Eye (tissue), 1 donor: Measurements from ENCODE around the gene C22orf23.
"Not testable (repeated sequence)": the region's sequence is repeated elsewhere in the genome, so short reads cannot be mapped to it uniquely, and the experiment has no call there.

ENCODE experiments used
- DNase-seq: peaks from one replicate; pipeline ENCODE4 v3.0.0-alpha.2; 2015

The C22orf23 gene

DNA sequence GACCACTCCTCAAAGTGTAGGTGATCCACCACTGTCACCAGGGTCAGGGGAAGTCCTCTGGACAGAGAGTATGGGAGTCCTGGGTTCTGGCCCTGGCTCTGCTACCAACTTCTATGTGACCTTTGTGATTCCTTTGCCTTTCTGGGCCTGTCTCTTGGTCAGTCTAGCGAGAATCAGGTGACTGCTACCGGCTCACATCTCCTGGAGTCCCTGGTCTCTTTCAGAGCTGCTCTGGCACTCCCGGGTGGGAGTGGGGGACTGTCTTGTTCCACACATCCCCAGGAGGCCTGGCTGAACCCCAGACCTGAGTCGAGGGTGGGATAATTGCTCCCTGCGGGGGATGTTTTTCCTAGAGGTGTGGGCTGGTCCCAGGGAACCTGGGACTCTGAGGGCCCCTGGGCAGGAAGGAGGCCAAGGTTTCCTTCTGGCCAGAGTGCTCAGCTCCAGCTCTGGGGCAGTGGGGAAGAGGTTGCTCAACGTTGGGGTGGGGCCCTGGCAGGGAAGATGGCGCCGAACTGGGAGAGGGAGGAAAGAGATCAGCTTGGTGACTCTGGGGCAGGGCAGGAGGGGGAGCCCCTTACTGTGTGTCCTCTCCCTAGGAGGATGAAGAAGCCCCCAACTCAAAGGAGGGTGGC, 28.9 kb upstream of the C22orf23 start:
- no peak for DNase-seq

GRCh38 chr22:37981282-37982011, 28.0 kb upstream of the C22orf23 start:
- DNase-seq = no peak

DNA sequence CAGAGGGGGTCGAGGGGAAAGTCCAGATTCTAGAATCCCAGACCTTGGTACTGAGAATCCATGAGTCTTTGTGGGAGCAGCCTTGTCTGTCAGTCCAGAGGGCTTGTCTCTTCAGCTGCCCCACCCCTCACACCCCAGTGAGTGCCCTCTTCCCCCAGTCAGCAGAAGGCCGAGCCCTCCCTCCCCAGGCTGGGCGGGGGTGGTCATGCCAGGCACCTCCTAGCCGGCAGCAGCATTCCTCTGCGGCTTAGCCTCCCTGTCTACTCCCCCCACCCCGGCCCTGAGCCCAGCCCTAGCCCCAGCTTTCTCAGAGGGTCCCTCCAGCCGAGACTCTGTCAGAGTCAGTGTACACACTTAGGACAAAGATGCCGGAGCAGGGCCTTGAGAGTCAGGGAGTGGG, 26.4 kb upstream of the C22orf23 start:
- peak; percentile 31 for DNase-seq

GRCh38 chr22:37976547-37976946, 23.1 kb upstream of the C22orf23 start:
- no peak for DNase-seq

DNA sequence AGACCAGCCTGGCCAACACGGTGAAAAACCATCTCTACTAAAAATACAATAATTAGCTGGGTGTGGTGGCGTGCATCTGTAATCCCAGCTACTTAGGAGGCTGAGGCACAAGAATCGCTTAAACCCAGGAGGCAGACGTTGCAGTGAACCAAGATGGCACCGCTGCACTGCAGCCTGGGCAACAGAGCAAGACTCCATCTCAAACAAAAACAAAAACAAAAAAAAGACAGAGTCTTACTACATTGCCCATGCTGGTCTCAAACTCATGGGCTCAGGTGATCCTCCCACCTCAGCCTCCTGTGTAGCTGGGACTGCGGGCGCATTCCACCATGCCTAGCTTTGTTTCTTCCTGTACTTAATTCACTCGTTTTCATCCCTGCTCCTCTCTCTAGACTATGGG, 22.6 kb upstream of the C22orf23 start:
- DNase-seq = not testable (repeated sequence)

- no peak for DNase-seq
Measured at GRCh38 chr22:37975153-37975552, 21.8 kb upstream of the C22orf23 start.

- no peak for DNase-seq
Measured at GRCh38 chr22:37973271-37974170, 20.1 kb upstream of the C22orf23 start.

- peak; percentile 25 for DNase-seq
Measured at GRCh38 chr22:37972527-37972926, 19.1 kb upstream of the C22orf23 start.

DNA sequence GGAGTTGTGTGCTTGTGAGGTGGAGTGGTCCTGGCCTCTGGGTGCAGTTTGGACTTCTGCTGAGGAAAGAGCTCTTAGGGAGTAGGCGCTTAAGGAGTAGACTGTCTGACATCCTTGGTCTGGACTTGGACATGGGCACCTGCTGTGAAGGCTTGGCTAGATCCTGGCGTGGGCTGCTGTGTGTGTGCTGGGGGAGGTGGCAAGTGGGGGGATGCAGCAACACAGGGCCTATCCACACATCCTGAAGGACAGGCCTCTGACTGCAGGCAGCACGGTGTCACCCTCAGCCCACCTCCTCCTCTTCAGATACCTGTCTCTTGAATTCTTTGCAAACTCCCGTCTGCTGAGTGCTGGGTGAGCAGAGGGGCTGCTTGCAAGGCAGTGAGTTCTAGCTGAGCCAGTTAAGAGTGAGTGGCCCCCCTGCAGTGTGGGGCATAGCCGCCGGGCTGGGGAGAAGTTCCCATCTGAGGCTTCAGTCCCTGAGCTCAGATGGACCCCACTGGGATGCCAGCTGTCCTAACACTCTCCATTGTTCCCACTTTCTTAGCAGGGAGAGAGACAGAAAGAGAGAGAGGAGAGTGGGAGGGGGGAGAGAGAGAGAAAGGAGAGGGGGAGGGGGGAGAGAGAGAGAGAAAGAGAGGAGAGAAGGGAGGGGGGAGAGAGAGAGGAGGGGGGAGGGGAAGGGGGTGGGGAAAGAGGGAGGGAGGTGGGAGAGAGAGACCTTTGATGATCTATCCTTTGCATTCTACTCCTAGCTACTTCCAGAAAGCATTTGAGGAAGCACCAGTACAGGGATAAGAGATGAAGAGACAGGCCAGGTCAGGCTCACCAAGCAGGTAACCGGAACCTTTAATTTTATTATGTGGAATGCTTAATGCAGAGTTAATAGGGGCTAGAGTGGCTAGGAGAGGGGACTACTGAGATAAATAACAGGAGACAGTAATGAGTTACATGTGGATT, 18.4 kb upstream of the C22orf23 start:
- DNase-seq = peak; percentile 62

- DNase-seq = no peak
Measured at GRCh38 chr22:37970864-37971263, 17.5 kb upstream of the C22orf23 start.

GRCh38 chr22:37968452-37969251, 15.3 kb upstream of the C22orf23 start:
- peak; percentile 21 for DNase-seq

DNA sequence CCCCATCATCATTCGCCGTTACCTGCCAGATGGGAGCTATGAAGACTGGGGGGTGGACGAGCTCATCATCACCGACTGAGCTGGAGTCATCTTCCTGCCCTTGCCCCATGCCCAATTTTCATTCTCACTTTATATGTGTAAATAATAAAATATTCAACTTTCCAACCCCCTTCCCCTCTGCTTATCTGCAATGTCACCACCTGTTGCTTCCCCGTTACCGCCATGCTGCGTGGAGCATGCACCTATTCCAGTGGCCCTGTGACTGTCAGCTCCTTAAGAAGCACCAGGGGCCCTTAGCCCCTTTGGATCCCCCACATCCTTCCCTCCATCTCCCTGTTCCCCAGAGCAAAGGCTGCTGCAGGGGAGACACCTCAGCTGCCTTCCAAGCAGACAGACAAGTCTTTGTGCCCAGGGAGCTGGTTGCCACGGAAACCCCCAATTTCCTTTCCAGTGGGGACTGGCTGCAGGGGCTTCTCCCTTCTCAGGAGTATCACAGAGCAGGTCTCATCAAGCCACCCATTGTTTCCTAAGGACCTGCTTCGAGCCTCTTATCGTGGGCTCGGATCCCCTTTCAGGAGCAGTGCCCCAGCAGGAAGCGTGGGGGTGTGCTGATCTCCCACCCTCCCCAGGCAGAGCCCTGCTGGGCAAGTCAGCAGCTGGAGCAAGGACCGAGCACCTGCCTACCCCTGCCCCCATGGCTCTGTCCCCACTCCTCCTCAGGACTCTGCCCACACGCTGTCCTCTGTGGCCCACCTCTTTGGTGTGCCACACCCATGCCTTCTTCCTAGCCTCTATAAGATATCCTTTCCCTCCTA, 14.4 kb upstream of the C22orf23 start:
- no peak for DNase-seq

- DNase-seq = no peak
Measured at GRCh38 chr22:37967147-37967546, 13.7 kb upstream of the C22orf23 start.

- DNase-seq = no peak
Measured at GRCh38 chr22:37965940-37966664, 12.7 kb upstream of the C22orf23 start.

- DNase-seq = no peak
Measured at GRCh38 chr22:37961062-37961461, 7.7 kb upstream of the C22orf23 start.

- no peak for DNase-seq
Measured at GRCh38 chr22:37959231-37959825, 5.9 kb upstream of the C22orf23 start.

- DNase-seq = no peak
Measured at GRCh38 chr22:37957232-37957631, 3.8 kb upstream of the C22orf23 start.

DNA sequence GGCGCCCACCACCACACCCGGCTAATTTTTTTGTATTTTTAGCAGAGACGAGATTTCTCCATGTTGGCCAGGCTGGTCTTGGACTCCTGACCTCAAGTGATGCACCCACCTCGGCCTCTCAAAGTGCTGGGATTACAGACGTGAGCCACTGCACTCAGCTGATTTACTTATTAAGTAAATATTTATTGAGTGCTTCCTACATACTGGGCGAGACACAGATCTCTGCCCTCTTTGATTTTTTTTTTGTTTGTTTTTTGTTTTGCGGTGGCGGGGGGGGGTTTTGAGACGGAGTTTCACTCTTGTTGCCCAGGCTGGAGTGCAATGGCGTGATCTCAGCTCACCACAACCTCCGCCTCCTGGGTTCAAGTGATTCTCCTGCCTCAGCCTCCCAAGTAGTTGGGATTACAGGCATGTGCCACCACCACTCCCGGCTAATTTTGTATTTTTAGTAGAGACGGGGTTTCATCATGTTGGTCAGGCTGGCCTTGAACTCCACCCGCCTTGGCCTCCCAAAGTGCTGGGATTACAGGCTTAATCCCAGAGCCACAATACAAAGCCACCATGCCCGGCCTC, 2.5 kb upstream of the C22orf23 start:
- not testable (repeated sequence) for DNase-seq

- DNase-seq = no peak
Measured at GRCh38 chr22:37954686-37955085, 1.3 kb upstream of the C22orf23 start.
